ENCODE data around the gene R3HDML. TPM values are rescaled to one million over a fixed set of nuclear protein-coding genes. Genes with fewer than 3 reads are reported as not detected.

The R3HDML gene, protein sequence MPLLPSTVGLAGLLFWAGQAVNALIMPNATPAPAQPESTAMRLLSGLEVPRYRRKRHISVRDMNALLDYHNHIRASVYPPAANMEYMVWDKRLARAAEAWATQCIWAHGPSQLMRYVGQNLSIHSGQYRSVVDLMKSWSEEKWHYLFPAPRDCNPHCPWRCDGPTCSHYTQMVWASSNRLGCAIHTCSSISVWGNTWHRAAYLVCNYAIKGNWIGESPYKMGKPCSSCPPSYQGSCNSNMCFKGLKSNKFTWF
- total RNA-seq = not detected in 2 replicates

GRCh38 chr20:44336725-44337380 is at the start of gene R3HDML:
Gene R3HDML, plus strand, starts transcription at chr20:44337043. Its CDS starts 115 bp downstream, at chr20:44337158.

DNA sequence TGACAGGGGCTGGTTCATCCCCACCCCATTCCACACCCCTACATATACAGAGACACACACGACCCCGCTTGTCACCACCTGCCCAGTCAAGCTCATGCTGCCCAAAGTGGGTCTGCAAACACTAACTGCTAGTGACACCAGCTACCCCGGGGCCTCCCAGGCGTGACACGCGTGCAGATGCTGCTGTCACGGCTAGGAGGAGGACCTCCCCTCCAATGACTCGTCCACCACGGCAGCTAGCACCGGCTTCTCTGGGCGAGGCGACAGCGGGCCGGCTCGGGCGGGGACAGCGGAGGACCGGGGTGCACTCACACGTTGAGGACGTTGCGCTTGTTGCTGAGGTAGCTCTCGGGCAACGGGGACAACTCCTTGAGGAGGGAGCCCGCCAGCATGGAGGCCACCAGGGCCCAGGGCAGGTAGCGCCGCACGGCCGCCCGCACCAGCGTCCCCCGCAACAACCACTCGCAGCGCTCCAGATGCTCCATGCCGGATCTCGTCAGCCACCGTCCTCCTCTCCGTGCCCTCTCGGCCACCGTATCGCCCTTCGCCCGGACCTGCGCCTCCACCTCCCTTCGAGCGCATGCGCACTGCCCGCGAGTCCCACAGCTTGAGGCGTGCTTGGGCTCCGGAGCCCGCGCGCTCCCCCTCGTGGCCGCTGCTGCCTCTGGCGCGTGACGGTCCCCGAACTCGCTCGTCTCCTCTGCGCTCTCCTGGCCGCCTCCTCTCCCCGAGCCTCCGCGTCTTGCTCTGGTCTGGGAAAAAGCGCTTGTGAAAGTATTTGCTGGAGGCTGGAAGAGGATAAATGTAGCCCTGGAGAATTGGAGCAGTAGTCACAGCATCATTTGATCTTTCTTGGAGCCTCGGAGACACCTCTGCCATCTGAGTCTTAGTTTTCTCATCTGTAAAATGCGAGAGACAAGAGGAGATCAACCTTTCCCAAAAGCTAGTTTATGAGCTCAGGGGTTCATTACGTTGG is 25.9 kb upstream of the R3HDML start, which contains the start of gene FITM2:
FITM2 (minus strand) TSS at position 539 of the 976 bp plus-strand sequence; CDS start at position 485, 54 bp downstream.

DNA sequence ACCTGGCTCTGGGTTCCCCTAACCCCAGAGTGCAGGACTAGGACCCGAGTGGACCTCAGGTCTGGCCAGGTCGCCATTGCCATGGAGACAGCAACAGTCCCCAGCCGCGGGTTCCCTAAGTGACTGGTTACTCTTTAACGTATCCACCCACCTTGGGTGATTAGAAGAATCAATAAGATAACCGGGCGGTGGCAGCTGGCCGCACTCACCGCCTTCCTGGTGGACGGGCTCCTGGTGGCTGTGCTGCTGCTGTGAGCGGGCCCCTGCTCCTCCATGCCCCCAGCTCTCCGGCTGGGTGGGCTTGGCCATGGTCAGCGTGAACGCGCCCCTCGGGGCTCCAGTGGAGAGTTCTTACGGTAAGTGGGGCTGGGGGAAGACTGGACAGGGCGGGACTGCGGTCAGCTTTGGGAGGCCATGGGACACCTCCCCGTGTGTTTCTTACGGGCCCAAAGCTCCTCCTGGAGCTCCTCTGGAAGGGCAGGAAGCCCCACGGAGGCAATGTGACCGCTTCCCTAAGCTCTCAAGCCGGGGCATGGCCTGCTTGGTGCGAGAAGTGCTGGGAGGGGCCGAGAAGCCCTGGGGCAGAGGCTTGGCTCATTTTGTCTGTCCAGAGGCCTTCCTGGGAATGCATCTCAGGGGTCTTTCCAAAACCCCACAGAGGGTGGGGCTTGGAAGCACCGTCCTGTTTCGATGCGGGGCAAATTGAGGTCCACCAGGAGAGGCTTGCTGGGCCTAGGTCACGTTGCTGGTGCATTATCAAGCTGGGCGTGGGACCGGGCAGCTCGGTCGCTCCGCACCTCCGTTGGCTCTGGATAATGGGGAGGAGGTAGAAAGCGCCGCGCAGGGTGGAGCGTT is 18.9 kb downstream of the R3HDML start, which contains the start of gene HNF4A:
HNF4A (plus strand) TSS at position 202 of the 855 bp plus-strand sequence; CDS start at position 308, 106 bp downstream.

Other genes with a start within 250 kb of the R3HDML start
- 0.43 and 4.4 TPM in 2 replicates for gene JPH2, start 149.9 kb upstream of the R3HDML start, total RNA-seq
- gene OSER1, start 126.3 kb upstream of the R3HDML start, total RNA-seq = 37.3 and 44.5 TPM in 2 replicates
- under 0.01 and 0.09 TPM in 2 replicates for gene GDAP1L1, start 89.7 kb upstream of the R3HDML start, total RNA-seq
- gene FITM2, start 25.8 kb upstream of the R3HDML start, total RNA-seq = 5.2 and 6.1 TPM in 2 replicates
- gene HNF4A, start 18.7 kb downstream of the R3HDML start, total RNA-seq = not detected in 2 replicates
- 7.1 and 9.2 TPM in 2 replicates for gene TTPAL, start 138.8 kb downstream of the R3HDML start, total RNA-seq
- gene SERINC3, start 185.0 kb downstream of the R3HDML start, total RNA-seq = 118 and 157 TPM in 2 replicates
- gene PKIG, start 245.5 kb downstream of the R3HDML start, total RNA-seq = 88.0 and 120 TPM in 2 replicates

Measured in smooth muscle cell of bladder (primary cell).